NCI-H2081 treated with DMSO at 0.1 percent for 48 hours (cell line): ENCODE data around the gene SIRPD.

Source experiments
- DNase-seq: peaks from one replicate; lab custom pipeline; 2025; lab: John Stamatoyannopoulos, UW

SIRPD gene

GRCh38 chr20:1494436-1494835 is 63.1 kb downstream of the SIRPD start:
- no peak for DNase-seq

GRCh38 chr20:1493536-1493935 is 64.0 kb downstream of the SIRPD start:
- DNase-seq = no peak

- no peak for DNase-seq
Observed at GRCh38 chr20:1491860-1492642, 65.5 kb downstream of the SIRPD start.

GRCh38 chr20:1491281-1491840 is 66.1 kb downstream of the SIRPD start, which contains the start of gene SIRPB2:
TSS of gene SIRPB2 (minus strand) at chr20:1491420. CDS start at chr20:1491359, 61 bp downstream.
- DNase-seq = no peak

DNA sequence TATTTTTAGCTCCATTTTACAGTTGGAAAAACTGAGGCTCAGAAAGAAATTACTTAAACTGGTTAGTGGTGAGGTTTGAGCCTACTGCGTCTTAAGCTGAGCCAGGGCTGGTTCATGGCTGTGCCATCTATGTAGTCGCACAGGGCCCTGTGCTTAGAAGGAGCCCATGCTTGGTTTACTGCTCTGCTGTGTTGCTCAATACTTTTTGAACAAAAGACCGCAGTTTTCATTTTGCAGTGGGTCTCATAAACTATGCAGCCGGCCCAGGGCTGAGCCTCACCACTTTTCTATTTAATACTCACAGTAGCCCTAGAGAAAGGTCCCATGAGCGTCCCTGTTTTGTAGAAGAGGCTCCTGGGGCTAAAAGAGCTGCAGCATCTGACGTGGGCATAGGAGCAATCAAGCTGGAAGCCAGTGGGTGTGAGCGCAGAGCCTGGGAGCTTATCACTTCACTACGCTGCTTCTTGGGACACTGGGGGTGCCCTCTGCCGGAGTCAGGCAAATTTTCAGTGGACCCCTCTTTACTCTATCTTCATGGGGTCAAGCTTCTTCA is 66.8 kb downstream of the SIRPD start:
- DNase-seq = no peak

DNA sequence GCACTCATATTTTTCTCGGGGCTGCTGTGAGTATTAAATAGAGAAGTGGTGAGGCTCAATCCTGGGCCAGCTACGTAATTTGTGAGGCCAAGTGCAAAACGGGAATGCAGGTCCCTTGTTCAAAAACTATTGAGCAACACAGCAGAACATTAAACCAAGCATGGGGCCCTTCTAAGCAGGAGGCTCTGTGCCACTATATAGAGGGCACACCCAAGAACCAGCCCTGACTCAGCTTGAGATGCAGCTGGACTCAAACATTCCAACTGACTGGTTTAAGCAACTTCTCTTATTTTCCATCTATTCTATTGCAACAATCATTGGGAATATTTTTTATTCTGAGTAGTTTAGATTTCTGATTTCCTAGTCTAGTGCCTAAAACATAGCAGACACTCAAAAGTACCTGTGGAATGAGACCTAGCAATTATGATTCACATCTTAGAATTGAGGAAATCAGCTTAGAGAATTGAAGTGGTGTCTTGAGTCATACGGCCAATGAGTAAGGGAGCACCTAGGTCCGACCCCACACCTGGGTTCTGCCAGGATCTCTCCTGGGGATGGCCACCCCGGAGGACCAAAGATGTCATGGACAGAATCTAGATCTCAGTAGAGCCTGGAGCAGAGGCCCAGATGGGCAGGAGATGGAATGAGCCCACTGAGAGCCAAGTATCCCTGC is 67.6 kb downstream of the SIRPD start:
- no peak for DNase-seq

- DNase-seq = no peak
Observed at GRCh38 chr20:1489325-1489724, 68.2 kb downstream of the SIRPD start.

DNA sequence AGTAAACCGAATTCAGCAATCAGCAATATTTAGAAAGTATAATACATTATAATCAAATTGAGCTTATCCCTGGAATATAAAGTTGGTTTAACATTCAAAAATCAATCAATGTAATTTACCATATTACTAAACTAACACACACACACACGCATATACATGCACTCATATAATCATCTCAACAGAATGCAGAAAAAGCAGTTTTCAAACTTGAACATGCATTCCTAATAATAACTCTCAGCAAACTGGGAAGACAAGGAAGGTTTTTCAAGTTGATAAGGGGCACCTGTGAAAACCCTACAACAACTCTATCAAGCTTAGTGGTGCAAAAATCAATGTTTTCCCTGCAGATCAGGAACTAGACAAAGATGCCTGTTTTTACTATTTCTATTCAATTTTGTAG is 70.9 kb downstream of the SIRPD start:
- DNase-seq = no peak

GRCh38 chr20:1484438-1485116 is 72.9 kb downstream of the SIRPD start:
- DNase-seq = no peak
